ENCODE data around the gene YRDC.

DNA sequence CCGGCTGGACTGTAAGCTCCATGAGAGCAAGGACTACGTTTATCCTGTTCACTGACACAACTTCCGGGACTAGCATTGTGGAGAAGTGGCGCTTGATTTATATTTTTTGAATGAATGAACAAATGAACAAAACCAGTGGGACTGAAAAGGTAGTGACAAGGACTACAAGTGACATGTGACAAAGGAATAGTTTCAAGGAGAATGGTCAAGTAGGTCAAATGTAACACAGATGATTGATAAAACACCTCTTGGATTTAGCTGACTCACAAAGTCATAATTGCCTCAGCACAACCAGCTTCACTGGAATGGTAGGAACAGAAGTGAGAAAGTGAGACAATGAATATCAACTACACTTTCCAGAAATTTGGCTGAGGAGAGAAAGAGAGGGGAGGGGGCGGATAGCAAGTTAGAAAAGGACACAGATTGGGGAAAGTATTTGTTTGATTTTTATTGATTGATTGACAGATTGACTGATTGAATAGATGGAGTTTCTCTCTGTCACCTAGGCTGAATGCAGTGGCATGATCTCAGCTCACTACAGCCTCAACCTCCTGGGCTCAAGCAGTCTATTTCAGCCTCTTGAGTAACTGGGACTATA, 37.1 kb upstream of the YRDC start:
- TF ChIP-seq, protein P1, sequence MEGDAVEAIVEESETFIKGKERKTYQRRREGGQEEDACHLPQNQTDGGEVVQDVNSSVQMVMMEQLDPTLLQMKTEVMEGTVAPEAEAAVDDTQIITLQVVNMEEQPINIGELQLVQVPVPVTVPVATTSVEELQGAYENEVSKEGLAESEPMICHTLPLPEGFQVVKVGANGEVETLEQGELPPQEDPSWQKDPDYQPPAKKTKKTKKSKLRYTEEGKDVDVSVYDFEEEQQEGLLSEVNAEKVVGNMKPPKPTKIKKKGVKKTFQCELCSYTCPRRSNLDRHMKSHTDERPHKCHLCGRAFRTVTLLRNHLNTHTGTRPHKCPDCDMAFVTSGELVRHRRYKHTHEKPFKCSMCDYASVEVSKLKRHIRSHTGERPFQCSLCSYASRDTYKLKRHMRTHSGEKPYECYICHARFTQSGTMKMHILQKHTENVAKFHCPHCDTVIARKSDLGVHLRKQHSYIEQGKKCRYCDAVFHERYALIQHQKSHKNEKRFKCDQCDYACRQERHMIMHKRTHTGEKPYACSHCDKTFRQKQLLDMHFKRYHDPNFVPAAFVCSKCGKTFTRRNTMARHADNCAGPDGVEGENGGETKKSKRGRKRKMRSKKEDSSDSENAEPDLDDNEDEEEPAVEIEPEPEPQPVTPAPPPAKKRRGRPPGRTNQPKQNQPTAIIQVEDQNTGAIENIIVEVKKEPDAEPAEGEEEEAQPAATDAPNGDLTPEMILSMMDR (IDR thresholded peaks at IDR 0.05; ENCODE audit: insufficient read depth, low read depth, low read length) = no peak
- TF ChIP-seq EZH2 (IDR thresholded peaks at IDR 0.05; ENCODE audit: insufficient read depth, low read length) = no peak

Measured in astrocyte (in vitro differentiated cells and primary cell).